Mesenchymal stem cell (in vitro differentiated cells and primary cell): ENCODE data around the gene FUT8.

Source experiments
- DNase-seq: peaks from one replicate; pipeline ENCODE4 v3.0.0-alpha.2; 2013
- H2AFZ ChIP-seq: one replicate; pipeline ENCODE4 v1.6.1; 2013; ENCODE audit warnings: low read depth, mild to moderate bottlenecking, control low read depth, inconsistent platforms, low read length, moderate library complexity
- H2AK5ac ChIP-seq: 2 replicates; pipeline ENCODE4 v1.6.1; 2013; ENCODE audit warnings: low read length, moderate library complexity, mild to moderate bottlenecking, inconsistent platforms; ENCODE audit not compliant: severe bottlenecking
- H2BK120ac ChIP-seq: one replicate; pipeline ENCODE4 v1.6.1; 2013; ENCODE audit warnings: low read depth, mild to moderate bottlenecking, inconsistent platforms, low read length, moderate library complexity
- H2BK12ac ChIP-seq, 2 experiments: one replicate each; pipeline ENCODE4 v1.6.1; 2013; ENCODE audit warnings: inconsistent platforms in 2 of 2, low read length in 2 of 2, mild to moderate bottlenecking in 2 of 2, moderate library complexity in 2 of 2, control low read depth in 1 of 2
- H2BK15ac ChIP-seq: one replicate; pipeline ENCODE4 v1.6.1; 2013; ENCODE audit warnings: mild to moderate bottlenecking, low read depth, inconsistent platforms; ENCODE audit not compliant: poor library complexity, severe bottlenecking
- H2BK5ac ChIP-seq: 2 replicates; pipeline ENCODE4 v1.6.1; 2013; ENCODE audit warnings: low read depth, mild to moderate bottlenecking, low read length, control low read depth, inconsistent platforms; ENCODE audit not compliant: poor library complexity, severe bottlenecking
- H3K14ac ChIP-seq, 2 experiments: one replicate each; pipeline ENCODE4 v1.6.1; 2013; ENCODE audit warnings: inconsistent platforms in 2 of 2, low read length in 2 of 2, control low read depth in 1 of 2, mild to moderate bottlenecking in 1 of 2, moderate library complexity in 1 of 2
- H3K18ac ChIP-seq, 2 experiments: one replicate each; pipeline ENCODE4 v1.6.1; 2013; ENCODE audit warnings: inconsistent platforms in 2 of 2, low read length in 2 of 2, control low read depth in 1 of 2, low read depth in 1 of 2, mild to moderate bottlenecking in 1 of 2
- H3K23ac ChIP-seq, 2 experiments: one replicate each; pipeline ENCODE4 v1.6.1; 2013; ENCODE audit warnings: inconsistent platforms in 2 of 2, low read length in 2 of 2, mild to moderate bottlenecking in 2 of 2, moderate library complexity in 2 of 2, control low read depth in 1 of 2
- H3K27ac ChIP-seq: 2 replicates; pipeline ENCODE4 v1.5.1; 2013; ENCODE audit warnings: mild to moderate bottlenecking, moderate library complexity, low read length, control low read depth, inconsistent platforms; ENCODE audit not compliant: poor library complexity, severe bottlenecking
- H3K27me3 ChIP-seq, 2 experiments: 2 replicates each; pipeline versions ENCODE4 v1.6.1 to v1.7.0; 2013; ENCODE audit warnings: low read length in 2 of 2, mild to moderate bottlenecking in 2 of 2, moderate library complexity in 2 of 2, control low read depth in 1 of 2, inconsistent platforms in 1 of 2; ENCODE audit not compliant: control insufficient read depth in 1 of 2, insufficient read depth in 1 of 2
- H3K36me3 ChIP-seq, 2 experiments: 2 replicates each; pipeline versions ENCODE4 v1.6.1 to v1.7.0; 2013; ENCODE audit warnings: low read length in 2 of 2, control low read depth in 1 of 2, inconsistent platforms in 1 of 2, low read depth in 1 of 2, mild to moderate bottlenecking in 1 of 2; ENCODE audit not compliant: insufficient read depth in 2 of 2, control insufficient read depth in 1 of 2
- H3K4ac ChIP-seq, 2 experiments: one replicate each; pipeline ENCODE4 v1.6.1; 2013; ENCODE audit warnings: inconsistent platforms in 2 of 2, low read length in 2 of 2, mild to moderate bottlenecking in 2 of 2, moderate library complexity in 2 of 2, control low read depth in 1 of 2, low read depth in 1 of 2
- H3K4me1 ChIP-seq: 2 replicates; pipeline ENCODE4 v1.6.1; 2013; ENCODE audit warnings: low read depth, low read length, control low read depth; ENCODE audit not compliant: control insufficient read depth, insufficient read depth
- H3K4me2 ChIP-seq: 2 replicates; pipeline ENCODE4 v1.6.1; 2013; ENCODE audit warnings: low read length, mild to moderate bottlenecking, inconsistent platforms; ENCODE audit not compliant: poor library complexity, severe bottlenecking
- H3K4me3 ChIP-seq, 2 experiments: 2 replicates each; pipeline versions ENCODE4 v1.5.1 to v1.7.0; 2013; ENCODE audit warnings: low read length in 2 of 2, mild to moderate bottlenecking in 2 of 2, control low read depth in 1 of 2, low read depth in 1 of 2; ENCODE audit not compliant: insufficient read depth in 1 of 2
- H3K79me1 ChIP-seq: replicated peaks from 2 replicates; pipeline ENCODE4 v1.6.1; 2013; ENCODE audit warnings: mild to moderate bottlenecking, control low read depth, low read length, inconsistent platforms; ENCODE audit not compliant: poor library complexity, severe bottlenecking
- H3K9ac ChIP-seq: 2 replicates; pipeline ENCODE4 v1.7.0; 2013; ENCODE audit warnings: mild to moderate bottlenecking, low read length, moderate library complexity
- H3K9me3 ChIP-seq: 2 replicates; pipeline ENCODE4 v1.7.0; 2013; ENCODE audit warnings: mild to moderate bottlenecking, low read length; ENCODE audit not compliant: control insufficient read depth
- H4K8ac ChIP-seq: one replicate; pipeline ENCODE4 v1.6.1; 2013; ENCODE audit warnings: inconsistent platforms, mild to moderate bottlenecking, low read length, moderate library complexity
- H4K91ac ChIP-seq: one replicate; pipeline ENCODE4 v1.6.1; 2013; ENCODE audit warnings: mild to moderate bottlenecking, low read length, inconsistent platforms
- WGBS: methylation state at CpG from one replicate; pipeline ENCODE4 v1.1.7; 2013; ENCODE audit warnings: mixed read lengths; 5-methylcytosine and 5-hydroxymethylcytosine counted together

The FUT8 gene

GRCh38 chr14:65438266-65438933 is 25.9 kb downstream of the FUT8 start:
- no peak overlapping the region for H3K9ac ChIP-seq
- DNase-seq: no peak
- no peak overlapping the region for H3K4me3 ChIP-seq
- no peak overlapping the region for H3K27ac ChIP-seq
- H3K4ac ChIP-seq: no peak overlapping the region
- H3K9me3 ChIP-seq: peaks cover 11% of the 10 kb centered on the region
- H3K79me1 ChIP-seq: peaks cover 12% of the 10 kb centered on the region
- no peak overlapping the region for H2BK12ac ChIP-seq
- H3K18ac ChIP-seq: no peak overlapping the region
- 92% methylated on average over 1 of the region's 1 CpG for WGBS
- no peak overlapping the region for H2AFZ ChIP-seq
- H3K14ac ChIP-seq: no peak overlapping the region
- H3K4me1 ChIP-seq: no peaks in the 10 kb centered on the region
- no peak overlapping the region for H3K23ac ChIP-seq
- H2BK120ac ChIP-seq: no peak overlapping the region
- H4K8ac ChIP-seq: no peak overlapping the region
- H3K4me2 ChIP-seq: no peak overlapping the region
- H2AK5ac ChIP-seq: no peak overlapping the region
- no peaks in the 10 kb centered on the region for H3K27me3 ChIP-seq
- H3K36me3 ChIP-seq: peaks cover 0 to 23% of the 10 kb centered on the region in 2 experiments
- H4K91ac ChIP-seq: no peak overlapping the region
- H2BK15ac ChIP-seq: no peak overlapping the region
- no peak overlapping the region for H2BK5ac ChIP-seq

DNA sequence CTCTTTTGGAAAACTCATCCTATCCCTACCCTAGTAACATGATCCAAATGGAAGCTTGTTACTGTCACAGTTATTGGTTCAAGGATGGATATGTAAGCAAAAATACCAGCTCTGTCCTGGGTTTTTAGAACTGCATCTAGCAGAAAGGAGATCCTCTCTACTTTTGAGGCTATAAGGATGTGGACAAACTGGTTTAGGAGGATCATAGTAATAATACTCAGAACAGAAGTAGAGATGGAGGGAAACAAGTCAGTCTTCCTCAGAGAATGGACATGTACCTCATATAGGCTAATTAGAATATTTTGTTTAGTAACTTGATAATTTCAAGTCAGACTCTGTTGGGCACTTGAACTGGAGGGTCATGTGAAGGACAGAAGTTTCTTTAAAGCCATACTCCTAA is 26.6 kb downstream of the FUT8 start:
- Histone ChIP-seq H3K4me2 (no peak overlapping the region), H2AFZ (no peak overlapping the region), H3K36me3 (peaks cover 0 to 23% of the 10 kb centered on the region in 2 experiments), H4K8ac (no peak overlapping the region), H2AK5ac (no peak overlapping the region), H3K79me1 (peaks cover 14% of the 10 kb centered on the region), H3K27me3 (no peaks in the 10 kb centered on the region), H3K9me3 (peaks cover 11% of the 10 kb centered on the region), H2BK12ac (no peak overlapping the region), H2BK15ac (no peak overlapping the region), H2BK5ac (no peak overlapping the region), H3K4me3 (no peak overlapping the region), H3K4me1 (no peaks in the 10 kb centered on the region), H3K14ac (no peak overlapping the region), H2BK120ac (no peak overlapping the region), H3K18ac (no peak overlapping the region), H3K27ac (no peak overlapping the region), H3K4ac (no peak overlapping the region), H3K23ac (no peak overlapping the region), H3K9ac (no peak overlapping the region), H4K91ac (no peak overlapping the region)
- DNase-seq: no peak

DNA sequence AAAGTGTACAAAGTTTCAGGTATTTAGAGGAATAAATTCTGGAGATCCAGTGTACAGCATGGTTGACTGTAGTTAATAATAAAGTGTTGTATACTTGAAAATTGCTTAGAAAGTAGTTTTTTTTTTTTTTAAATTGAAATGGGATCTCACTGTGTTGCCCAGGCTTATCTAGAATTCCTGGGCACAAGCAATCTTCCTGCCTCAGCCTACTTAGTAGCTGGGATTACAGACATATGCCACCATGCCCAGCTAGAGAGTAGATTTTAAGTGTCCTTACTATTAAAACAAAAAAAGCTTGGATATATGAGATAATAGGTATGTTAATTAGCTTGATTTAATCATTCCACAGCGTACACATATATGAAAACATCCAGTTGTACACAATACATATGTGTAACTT is 27.7 kb downstream of the FUT8 start:
- no peak overlapping the region for H4K91ac ChIP-seq
- H4K8ac ChIP-seq: no peak overlapping the region
- peaks cover 0 to 18% of the 10 kb centered on the region in 2 experiments for H3K36me3 ChIP-seq
- no peak overlapping the region for H3K18ac ChIP-seq
- H3K27ac ChIP-seq: no peak overlapping the region
- no peak overlapping the region for H3K4ac ChIP-seq
- WGBS: no CpG with 5 or more reads among the region's 1 CpG
- H3K14ac ChIP-seq: no peak overlapping the region
- H3K27me3 ChIP-seq: no peaks in the 10 kb centered on the region
- H2AFZ ChIP-seq: no peak overlapping the region
- no peak overlapping the region for H2BK12ac ChIP-seq
- H2BK15ac ChIP-seq: no peak overlapping the region
- H2BK120ac ChIP-seq: no peak overlapping the region
- H3K4me1 ChIP-seq: no peaks in the 10 kb centered on the region
- no peak for DNase-seq
- no peak overlapping the region for H3K9ac ChIP-seq
- no peak overlapping the region for H3K4me2 ChIP-seq
- no peak overlapping the region for H2AK5ac ChIP-seq
- H3K4me3 ChIP-seq: no peak overlapping the region
- H3K23ac ChIP-seq: no peak overlapping the region
- peaks cover 16% of the 10 kb centered on the region for H3K79me1 ChIP-seq
- H3K9me3 ChIP-seq: peaks cover 9% of the 10 kb centered on the region
- no peak overlapping the region for H2BK5ac ChIP-seq

GRCh38 chr14:65444230-65444629 is 31.7 kb downstream of the FUT8 start:
- Histone ChIP-seq H3K27ac (no peak overlapping the region), H3K36me3 (peaks cover 0 to 5% of the 10 kb centered on the region in 2 experiments), H2BK15ac (no peak overlapping the region), H2BK12ac (no peak overlapping the region), H3K9ac (no peak overlapping the region), H3K14ac (no peak overlapping the region), H2BK120ac (no peak overlapping the region), H2AK5ac (no peak overlapping the region), H3K4ac (no peak overlapping the region), H4K91ac (no peak overlapping the region), H2BK5ac (no peak overlapping the region), H3K4me3 (no peak overlapping the region), H3K79me1 (peaks cover 16% of the 10 kb centered on the region), H3K4me2 (no peak overlapping the region), H3K23ac (no peak overlapping the region), H2AFZ (no peak overlapping the region), H3K18ac (no peak overlapping the region), H3K4me1 (no peaks in the 10 kb centered on the region), H3K9me3 (no peaks in the 10 kb centered on the region), H3K27me3 (no peaks in the 10 kb centered on the region), H4K8ac (no peak overlapping the region)
- DNase-seq: no peak
- WGBS: 92% methylated on average over 1 of the region's 1 CpG
